Kidney epithelial cell (primary cell): ENCODE measurements around the gene EML4. TPM values are rescaled to one million over a fixed set of nuclear protein-coding genes. Genes with fewer than 3 reads are reported as not detected.

ENCODE experiments used
- DNase-seq: peaks from one replicate; pipeline ENCODE4 v3.0.0-alpha.2; 2010; ENCODE audit warnings: low read depth
- H3K27me3 ChIP-seq: 2 replicates; pipeline ENCODE4 v1.6.0; 2011; ENCODE audit warnings: low read length; ENCODE audit not compliant: control insufficient read depth, insufficient read depth
- H3K36me3 ChIP-seq: 2 replicates; pipeline ENCODE4 v1.5.1; 2011; ENCODE audit warnings: low read length; ENCODE audit not compliant: control insufficient read depth, insufficient read depth
- H3K4me3 ChIP-seq: 2 replicates; pipeline ENCODE4 v1.5.1; 2011; ENCODE audit warnings: low read depth, mild to moderate bottlenecking, control low read depth, low read length
- CTCF ChIP-seq: IDR thresholded peaks from 2 replicates; pipeline ENCODE4 v1.5.1; 2011; ENCODE audit warnings: mild to moderate bottlenecking, moderate library complexity, low read length, control low read depth, inconsistent platforms; ENCODE audit not compliant: insufficient read depth, poor library complexity, severe bottlenecking
- total RNA-seq: library from RNA; depleted of rRNA; stranded (reverse); fragments of >200 nt; gene quantifications from 2 replicates; pipeline ENCODE4 v1.2.3, GENCODE V29; 2015

Gene EML4
- total RNA-seq, 1 donor from 2014 or later = 33.8 TPM

GRCh38 chr2:42230891-42231290 lies 61.7 kb downstream of the EML4 start:
- no peak for TF ChIP-seq CTCF
- peak; percentile 58 for DNase-seq
- Histone ChIP-seq H3K27me3 (no peaks in the 10 kb centered on the region), H3K36me3 (no peaks in the 10 kb centered on the region), H3K4me3 (no peak overlapping the region)

GRCh38 chr2:42232024-42232423 lies 62.9 kb downstream of the EML4 start:
- TF ChIP-seq CTCF = no peak
- no peaks in the 10 kb centered on the region for H3K27me3 ChIP-seq
- no peak for DNase-seq

GRCh38 chr2:42233976-42234441 lies 64.9 kb downstream of the EML4 start:
- H3K36me3 ChIP-seq = no peaks in the 10 kb centered on the region
- no peak overlapping the region for H3K4me3 ChIP-seq
- TF ChIP-seq CTCF = no peak
- H3K27me3 ChIP-seq = no peaks in the 10 kb centered on the region
- no peak for DNase-seq

More at GRCh38 chr2:42232024-42232423, 62.9 kb downstream of the EML4 start:
- H3K4me3 ChIP-seq = no peak overlapping the region
- H3K36me3 ChIP-seq = no peaks in the 10 kb centered on the region

GRCh38 chr2:42236911-42237310 lies 67.8 kb downstream of the EML4 start:
- H3K4me3 ChIP-seq = no peak overlapping the region
- DNase-seq = no peak
- H3K27me3 ChIP-seq = no peaks in the 10 kb centered on the region
- H3K36me3 ChIP-seq = no peaks in the 10 kb centered on the region
- TF ChIP-seq CTCF = no peak

- Histone ChIP-seq H3K27me3 (no peaks in the 10 kb centered on the region), H3K4me3 (no peak overlapping the region), H3K36me3 (no peaks in the 10 kb centered on the region)
- DNase-seq = no peak
- TF ChIP-seq CTCF = peak; percentile 26
Observed at GRCh38 chr2:42238644-42239288, 69.6 kb downstream of the EML4 start.

GRCh38 chr2:42239289-42239661 lies 70.1 kb downstream of the EML4 start:
- Histone ChIP-seq H3K36me3 (no peaks in the 10 kb centered on the region), H3K27me3 (no peaks in the 10 kb centered on the region), H3K4me3 (no peak overlapping the region)
- TF ChIP-seq CTCF = no peak
- no peak for DNase-seq
